NB4 (cell line): ENCODE data around the gene LRRC8C.

Experiments
- MYC ChIP-seq: IDR thresholded peaks from 2 replicates; pipeline ENCODE4 v1.6.1; 2011; ENCODE audit warnings: low read depth, low read length
- POLR2A ChIP-seq: IDR thresholded peaks from 2 replicates; pipeline ENCODE4 v1.6.1; 2011; ENCODE audit warnings: mild to moderate bottlenecking; ENCODE audit not compliant: insufficient read length; ENCODE audit errors: extremely low read depth
- TF ChIP-seq, protein P1 (sequence below): IDR thresholded peaks from one replicate; pipeline ENCODE4 v1.5.1; 2012; ENCODE audit warnings: low read depth, low read length
- TF ChIP-seq, protein P2 (sequence below): IDR thresholded peaks from 2 replicates; pipeline ENCODE4 v1.6.1; 2011; ENCODE audit warnings: low read depth, low read length

DNA sequence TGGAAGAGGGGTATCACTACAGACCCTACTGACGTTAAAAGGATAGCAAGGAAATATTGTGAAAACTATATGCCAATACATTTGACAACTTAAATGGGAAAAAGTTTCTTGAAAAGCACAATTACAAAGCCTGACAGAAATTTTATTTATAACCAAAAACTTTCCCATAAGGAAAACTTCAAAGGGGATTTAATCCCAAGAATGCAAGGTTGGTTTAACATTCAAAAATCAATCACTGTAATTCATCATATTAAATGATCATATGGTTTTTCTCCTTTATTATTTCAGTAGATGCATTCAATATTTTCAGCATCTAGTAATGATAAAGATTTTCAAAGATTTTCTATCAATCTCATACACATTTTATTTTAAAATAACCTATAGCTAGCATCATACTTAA is 13.3 kb downstream of the LRRC8C start:
- TF ChIP-seq, protein P1, sequence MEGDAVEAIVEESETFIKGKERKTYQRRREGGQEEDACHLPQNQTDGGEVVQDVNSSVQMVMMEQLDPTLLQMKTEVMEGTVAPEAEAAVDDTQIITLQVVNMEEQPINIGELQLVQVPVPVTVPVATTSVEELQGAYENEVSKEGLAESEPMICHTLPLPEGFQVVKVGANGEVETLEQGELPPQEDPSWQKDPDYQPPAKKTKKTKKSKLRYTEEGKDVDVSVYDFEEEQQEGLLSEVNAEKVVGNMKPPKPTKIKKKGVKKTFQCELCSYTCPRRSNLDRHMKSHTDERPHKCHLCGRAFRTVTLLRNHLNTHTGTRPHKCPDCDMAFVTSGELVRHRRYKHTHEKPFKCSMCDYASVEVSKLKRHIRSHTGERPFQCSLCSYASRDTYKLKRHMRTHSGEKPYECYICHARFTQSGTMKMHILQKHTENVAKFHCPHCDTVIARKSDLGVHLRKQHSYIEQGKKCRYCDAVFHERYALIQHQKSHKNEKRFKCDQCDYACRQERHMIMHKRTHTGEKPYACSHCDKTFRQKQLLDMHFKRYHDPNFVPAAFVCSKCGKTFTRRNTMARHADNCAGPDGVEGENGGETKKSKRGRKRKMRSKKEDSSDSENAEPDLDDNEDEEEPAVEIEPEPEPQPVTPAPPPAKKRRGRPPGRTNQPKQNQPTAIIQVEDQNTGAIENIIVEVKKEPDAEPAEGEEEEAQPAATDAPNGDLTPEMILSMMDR, result no peak
- TF ChIP-seq POLR2A (no peak), MYC (no peak)
- TF ChIP-seq, protein P2, sequence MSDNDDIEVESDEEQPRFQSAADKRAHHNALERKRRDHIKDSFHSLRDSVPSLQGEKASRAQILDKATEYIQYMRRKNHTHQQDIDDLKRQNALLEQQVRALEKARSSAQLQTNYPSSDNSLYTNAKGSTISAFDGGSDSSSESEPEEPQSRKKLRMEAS, result no peak
